Diencephalon (tissue), 1 donor: ENCODE measurements around the gene DPYD. TPM values are rescaled to one million over a fixed set of nuclear protein-coding genes. Genes with fewer than 3 reads are reported as not detected.

Source experiments
- total RNA-seq: library from RNA; depleted of rRNA; stranded (reverse); fragments of >200 nt; gene quantifications from one replicate; pipeline ENCODE4 v1.2.3, GENCODE V29; 2014

DPYD gene
- total RNA-seq, result 20.5 TPM

DNA sequence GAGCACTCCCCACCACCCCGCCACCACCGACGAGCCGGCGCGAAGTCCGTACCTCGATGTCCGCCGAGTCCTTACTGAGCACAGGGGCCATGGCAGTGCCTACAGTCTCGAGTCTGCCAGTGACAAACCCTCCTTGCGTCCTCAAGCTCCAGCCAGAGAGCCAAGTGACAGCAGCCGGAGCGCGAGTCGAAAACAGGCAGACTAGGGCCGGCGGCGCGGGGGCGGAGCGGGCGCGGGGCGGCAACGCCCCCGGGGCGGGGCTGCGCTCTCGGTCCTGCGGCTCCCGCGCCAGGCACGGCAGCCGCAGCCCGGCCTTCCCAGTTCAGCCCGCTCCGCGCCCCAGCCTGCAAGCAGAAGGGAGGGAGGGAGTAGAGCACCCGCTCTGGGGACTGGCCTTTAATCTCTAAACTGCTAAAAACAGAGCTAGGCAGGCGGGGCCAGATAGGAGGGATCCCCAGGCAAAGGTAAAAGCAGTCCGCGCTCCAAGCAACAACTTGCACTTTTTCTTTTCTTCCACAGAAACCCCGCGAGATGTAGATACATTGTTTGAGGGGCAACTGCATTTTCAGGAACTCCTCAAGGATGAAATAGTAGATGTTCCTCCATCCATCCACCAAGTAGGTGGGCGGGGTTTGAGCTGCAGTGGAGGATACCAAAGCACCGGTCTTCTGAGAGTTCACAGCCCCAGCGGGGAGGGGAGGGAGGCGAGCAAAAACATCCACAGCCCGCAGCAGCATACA, at the start of gene DPYD:
TSS of gene DPYD (minus strand) at position 203 of the 740 bp plus-strand sequence. CDS start at position 91, 112 bp downstream.

